Mesendoderm (in vitro differentiated cells): ENCODE measurements around the gene LRIG1.

Experiments used
- DNase-seq: peaks from one replicate; pipeline ENCODE4 v3.0.0; 2013
- H2AK5ac ChIP-seq: 2 replicates; pipeline ENCODE4 v1.6.1; 2013; ENCODE audit warnings: low read length, inconsistent platforms
- H2BK120ac ChIP-seq: 2 replicates; pipeline ENCODE4 v1.6.1; 2013; ENCODE audit warnings: low read depth, mild to moderate bottlenecking, low read length, moderate library complexity, mixed read lengths
- H2BK15ac ChIP-seq: replicated peaks from 2 replicates; pipeline ENCODE4 v1.6.1; 2013; ENCODE audit warnings: low read depth, mild to moderate bottlenecking, moderate library complexity
- H2BK5ac ChIP-seq: 2 replicates; pipeline ENCODE4 v1.6.1; 2013; ENCODE audit warnings: low read length, inconsistent platforms
- H3K18ac ChIP-seq: 2 replicates; pipeline ENCODE4 v1.6.1; 2013; ENCODE audit warnings: mild to moderate bottlenecking, low read length, mixed read lengths
- H3K23ac ChIP-seq: one replicate; pipeline ENCODE4 v1.6.1; 2013; ENCODE audit warnings: low read length
- H3K27ac ChIP-seq: 2 replicates; pipeline ENCODE4 v1.5.1; 2013; ENCODE audit warnings: low read depth, mild to moderate bottlenecking, inconsistent platforms, low read length, moderate library complexity
- H3K27me3 ChIP-seq: 2 replicates; pipeline ENCODE4 v1.6.1; 2013; ENCODE audit warnings: low read length, control low read depth, mild to moderate bottlenecking, inconsistent platforms; ENCODE audit not compliant: insufficient read depth, poor library complexity
- H3K36me3 ChIP-seq: 2 replicates; pipeline ENCODE4 v1.6.1; 2013; ENCODE audit warnings: low read length, inconsistent platforms; ENCODE audit not compliant: control insufficient read depth, insufficient read depth
- H3K4ac ChIP-seq: one replicate; pipeline ENCODE4 v1.6.1; 2013; ENCODE audit warnings: low read depth, mild to moderate bottlenecking, low read length, moderate library complexity
- H3K4me1 ChIP-seq: 2 replicates; pipeline ENCODE4 v1.6.1; 2013; ENCODE audit warnings: low read depth, low read length, inconsistent platforms; ENCODE audit not compliant: control insufficient read depth
- H3K4me2 ChIP-seq: 2 replicates; pipeline ENCODE4 v1.6.1; 2013; ENCODE audit warnings: low read length
- H3K4me3 ChIP-seq: 2 replicates; pipeline ENCODE4 v1.5.1; 2013; ENCODE audit warnings: mild to moderate bottlenecking, low read length
- H3K56ac ChIP-seq: one replicate; pipeline ENCODE4 v1.6.1; 2013; ENCODE audit warnings: low read length
- H3K79me1 ChIP-seq: 2 replicates; pipeline ENCODE4 v1.6.1; 2013; ENCODE audit warnings: low read length, inconsistent platforms
- H3K79me2 ChIP-seq: 2 replicates; pipeline ENCODE4 v1.6.1; 2013; ENCODE audit warnings: mild to moderate bottlenecking, low read length; ENCODE audit not compliant: control insufficient read depth, insufficient read depth
- H3K9ac ChIP-seq: 2 replicates; pipeline ENCODE4 v1.6.1; 2013; ENCODE audit warnings: low read length, inconsistent platforms
- H4K5ac ChIP-seq: one replicate; pipeline ENCODE4 v1.6.1; 2013; ENCODE audit warnings: low read length
- H4K8ac ChIP-seq: one replicate; pipeline ENCODE4 v1.6.1; 2013; ENCODE audit warnings: low read depth, mild to moderate bottlenecking, control low read depth, low read length, moderate library complexity
- WGBS: extraction: QIAGEN DNeasy Blood & Tissue Kit; methylation state at CpG from one replicate; pipeline ENCODE4 v1.1.7; 2013; ENCODE audit warnings: low lambda C conversion rate, missing lambda C conversion rate; ENCODE audit not compliant: insufficient coverage; ENCODE audit errors: extremely low coverage; 5-methylcytosine and 5-hydroxymethylcytosine counted together

Gene LRIG1

DNA sequence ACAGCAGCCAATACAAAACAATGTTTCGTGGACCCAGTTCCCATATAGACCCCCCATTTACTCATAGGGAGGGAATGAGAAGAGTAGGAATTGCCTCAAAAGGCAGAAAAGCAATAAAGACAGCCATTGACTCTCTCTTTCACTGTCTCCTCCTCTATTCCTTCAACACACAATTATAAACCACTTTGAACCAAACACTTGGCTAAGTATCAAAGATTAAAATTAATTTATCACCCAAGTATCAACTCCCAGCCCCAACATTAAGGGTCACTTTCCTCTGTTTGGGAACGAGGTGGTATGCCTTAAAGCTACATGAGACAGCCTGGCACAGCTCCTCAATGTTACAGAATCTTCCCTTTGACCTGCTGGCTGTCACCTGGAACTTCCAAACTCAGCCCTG lies 16.4 kb upstream of the LRIG1 start:
- no peak overlapping the region for H3K4me2 ChIP-seq
- H3K56ac ChIP-seq: no peak overlapping the region
- no peak overlapping the region for H3K18ac ChIP-seq
- no peaks in the 10 kb centered on the region for H3K4me1 ChIP-seq
- no peak overlapping the region for H4K8ac ChIP-seq
- H3K79me1 ChIP-seq: no peaks in the 10 kb centered on the region
- H3K36me3 ChIP-seq: no peaks in the 10 kb centered on the region
- DNase-seq: no peak
- H2AK5ac ChIP-seq: no peak overlapping the region
- no peak overlapping the region for H3K9ac ChIP-seq
- no peaks in the 10 kb centered on the region for H3K79me2 ChIP-seq
- no peak overlapping the region for H2BK120ac ChIP-seq
- no peak overlapping the region for H3K27ac ChIP-seq
- no peaks in the 10 kb centered on the region for H3K27me3 ChIP-seq
- H3K23ac ChIP-seq: no peak overlapping the region
- no peak overlapping the region for H4K5ac ChIP-seq
- H3K4me3 ChIP-seq: no peak overlapping the region
- no peak overlapping the region for H2BK5ac ChIP-seq
- no CpG with 5 or more reads among the region's 2 CpGs for WGBS
- no peak overlapping the region for H3K4ac ChIP-seq
- no peak overlapping the region for H2BK15ac ChIP-seq

DNA sequence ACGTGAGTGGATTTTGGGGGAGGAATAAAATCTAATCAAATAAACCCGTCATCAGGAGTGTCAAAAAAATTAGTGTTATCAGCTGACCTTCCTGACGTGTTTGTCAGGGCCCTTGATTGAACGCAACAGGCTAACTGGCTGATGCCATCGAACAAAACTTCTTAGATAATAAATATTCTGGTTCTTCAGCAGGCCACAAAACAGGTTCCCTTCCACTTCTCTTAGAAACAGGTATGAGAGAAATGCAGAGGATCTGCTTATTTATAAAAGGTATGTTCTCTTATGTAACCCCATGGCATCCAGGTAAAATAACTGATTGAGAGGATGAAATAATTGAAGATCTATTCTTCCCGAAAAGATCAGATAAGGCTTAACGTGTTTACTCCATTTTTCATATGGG lies 7.6 kb upstream of the LRIG1 start:
- Histone ChIP-seq H2AK5ac (no peak overlapping the region), H4K5ac (no peak overlapping the region), H4K8ac (no peak overlapping the region), H3K36me3 (no peaks in the 10 kb centered on the region), H3K4ac (no peak overlapping the region), H3K4me3 (no peak overlapping the region), H2BK15ac (no peak overlapping the region), H3K23ac (no peak overlapping the region), H3K79me1 (no peaks in the 10 kb centered on the region), H3K18ac (no peak overlapping the region), H3K9ac (no peak overlapping the region), H2BK5ac (no peak overlapping the region), H3K27me3 (no peaks in the 10 kb centered on the region), H2BK120ac (no peak overlapping the region), H3K4me1 (no peaks in the 10 kb centered on the region), H3K79me2 (no peaks in the 10 kb centered on the region), H3K27ac (no peak overlapping the region), H3K4me2 (no peak overlapping the region), H3K56ac (no peak overlapping the region)
- no CpG with 5 or more reads among the region's 7 CpGs for WGBS
- no peak for DNase-seq

DNA sequence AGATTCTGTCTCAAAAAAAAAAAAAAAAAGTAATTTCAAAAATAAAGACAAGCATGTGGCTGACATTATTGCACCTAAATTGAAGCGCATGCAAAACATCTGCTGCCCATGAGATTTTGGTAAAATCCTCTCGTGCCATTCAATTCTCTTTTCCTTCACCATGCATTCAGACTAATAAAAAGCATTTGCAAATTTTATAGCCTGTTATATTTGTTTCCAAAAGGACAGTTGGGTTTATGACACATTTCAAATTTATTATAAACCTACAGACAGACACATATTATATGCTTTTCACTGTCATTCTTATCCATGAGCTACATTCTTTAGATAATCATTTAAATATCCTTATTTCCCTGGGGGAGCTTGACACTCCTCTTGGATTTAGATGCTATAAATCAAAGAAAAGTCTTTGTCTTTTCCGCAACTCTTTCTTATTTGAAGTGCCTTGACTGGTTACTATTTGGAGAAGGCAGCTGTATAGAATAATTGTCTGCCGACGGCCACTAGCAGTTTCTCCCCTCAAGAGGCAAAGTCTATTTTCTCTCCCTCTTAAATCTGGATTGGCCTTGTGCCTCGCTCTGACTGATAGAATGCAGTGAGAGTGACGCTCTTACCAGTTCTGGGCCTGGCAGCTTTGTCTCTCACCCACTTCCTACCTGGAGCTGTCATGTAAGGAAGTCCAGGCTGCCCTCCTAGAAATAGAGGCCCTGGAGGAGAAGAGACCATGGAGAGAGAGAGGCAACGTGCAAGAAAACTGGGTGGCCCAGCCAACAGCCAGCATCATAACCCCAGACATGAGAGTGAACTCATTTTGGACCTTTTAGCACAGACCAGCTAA lies 6.8 kb upstream of the LRIG1 start:
- Histone ChIP-seq H3K56ac (no peak overlapping the region), H2BK5ac (no peak overlapping the region), H3K4me3 (no peak overlapping the region), H3K79me1 (no peaks in the 10 kb centered on the region), H3K27me3 (no peaks in the 10 kb centered on the region), H3K4ac (no peak overlapping the region), H3K79me2 (no peaks in the 10 kb centered on the region), H3K27ac (no peak overlapping the region), H2BK120ac (no peak overlapping the region), H2AK5ac (no peak overlapping the region), H3K36me3 (no peaks in the 10 kb centered on the region), H3K4me1 (no peaks in the 10 kb centered on the region), H3K23ac (no peak overlapping the region), H2BK15ac (no peak overlapping the region), H4K8ac (no peak overlapping the region), H3K18ac (no peak overlapping the region), H4K5ac (no peak overlapping the region), H3K4me2 (no peak overlapping the region), H3K9ac (no peak overlapping the region)
- no CpG with 5 or more reads among the region's 8 CpGs for WGBS
- DNase-seq: no peak

DNA sequence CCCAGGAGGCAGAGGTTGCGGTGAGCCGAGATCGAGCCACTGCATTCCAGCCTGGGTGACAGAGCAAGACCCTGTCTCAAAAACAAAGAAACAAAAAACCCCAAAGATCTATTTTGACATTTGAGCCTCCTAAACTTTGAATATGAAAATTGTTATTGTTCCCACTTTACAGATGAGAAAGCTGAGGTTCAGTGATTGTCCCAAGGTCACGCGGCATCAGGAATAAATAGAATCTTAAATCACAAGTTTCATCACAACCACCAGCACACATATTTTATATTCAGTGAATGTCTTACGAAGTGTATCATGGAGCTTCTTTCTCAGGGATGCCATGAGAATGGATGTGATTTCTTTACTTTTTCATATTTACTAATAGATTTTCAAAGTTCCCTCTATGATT lies 5.3 kb upstream of the LRIG1 start:
- H3K27me3 ChIP-seq: no peaks in the 10 kb centered on the region
- no peaks in the 10 kb centered on the region for H3K36me3 ChIP-seq
- H3K9ac ChIP-seq: no peak overlapping the region
- no peak overlapping the region for H3K18ac ChIP-seq
- no peak overlapping the region for H3K4me2 ChIP-seq
- H3K4ac ChIP-seq: no peak overlapping the region
- H3K79me2 ChIP-seq: no peaks in the 10 kb centered on the region
- H3K27ac ChIP-seq: no peak overlapping the region
- no peaks in the 10 kb centered on the region for H3K79me1 ChIP-seq
- H3K56ac ChIP-seq: no peak overlapping the region
- WGBS: no CpG with 5 or more reads among the region's 6 CpGs
- DNase-seq: no peak
- no peak overlapping the region for H2BK5ac ChIP-seq
- no peak overlapping the region for H2BK120ac ChIP-seq
- H3K23ac ChIP-seq: no peak overlapping the region
- H2BK15ac ChIP-seq: no peak overlapping the region
- no peak overlapping the region for H3K4me3 ChIP-seq
- no peaks in the 10 kb centered on the region for H3K4me1 ChIP-seq
- no peak overlapping the region for H4K8ac ChIP-seq
- H4K5ac ChIP-seq: no peak overlapping the region
- no peak overlapping the region for H2AK5ac ChIP-seq

DNA sequence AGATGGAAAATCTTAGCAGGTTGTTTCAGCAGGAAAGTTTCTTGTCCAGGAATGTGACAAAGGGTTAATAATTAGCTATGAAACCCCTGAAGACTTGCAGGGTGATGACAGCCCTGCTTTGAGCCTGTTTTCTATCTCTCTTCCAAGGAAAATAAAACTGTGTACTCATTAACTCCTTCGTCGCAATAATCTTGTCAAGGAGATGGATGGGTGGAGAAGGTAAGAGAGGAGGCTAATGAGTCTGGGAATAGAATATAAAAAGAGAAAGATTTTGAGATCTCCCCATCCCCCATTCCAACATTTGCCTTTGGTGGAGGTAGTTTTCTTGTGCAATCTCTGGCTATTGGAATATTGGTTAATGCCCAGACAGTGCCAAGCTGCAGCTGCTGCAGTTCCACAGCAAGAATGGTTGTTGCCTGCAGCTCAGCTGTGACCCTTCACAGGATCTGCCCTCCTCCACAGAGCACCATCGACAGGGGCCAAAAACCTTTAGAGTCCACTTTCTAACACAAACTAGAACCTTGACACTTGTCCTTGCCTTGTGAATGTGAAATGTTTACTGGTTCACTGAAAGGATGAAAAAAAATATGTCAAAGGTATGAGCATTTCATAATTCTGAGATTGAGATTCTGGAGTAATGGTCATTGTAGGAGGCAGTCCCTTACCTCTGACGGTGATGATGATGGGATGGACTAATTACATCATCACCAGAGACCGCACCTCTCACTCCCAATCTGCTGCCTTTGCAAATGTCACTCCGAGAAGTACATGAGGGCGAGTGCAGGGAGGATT lies 4.2 kb upstream of the LRIG1 start:
- Histone ChIP-seq H3K4ac (peak overlapping the region; percentile 43), H3K27me3 (no peaks in the 10 kb centered on the region), H3K36me3 (no peaks in the 10 kb centered on the region), H3K18ac (no peak overlapping the region), H2BK5ac (no peak overlapping the region), H2AK5ac (no peak overlapping the region), H3K79me2 (no peaks in the 10 kb centered on the region), H3K9ac (no peak overlapping the region), H3K4me1 (no peaks in the 10 kb centered on the region), H2BK15ac (no peak overlapping the region), H3K4me3 (no peak overlapping the region), H4K8ac (no peak overlapping the region), H3K79me1 (no peaks in the 10 kb centered on the region), H3K23ac (no peak overlapping the region), H3K4me2 (no peak overlapping the region), H3K56ac (no peak overlapping the region), H3K27ac (no peak overlapping the region), H2BK120ac (no peak overlapping the region), H4K5ac (no peak overlapping the region)
- DNase-seq: no peak
- WGBS: no CpG with 5 or more reads among the region's 7 CpGs
